GM12874 (cell line): ENCODE results near the gene ARHGEF26.

ENCODE experiments used
- TF ChIP-seq, protein P1 (sequence below): IDR thresholded peaks from 2 replicates; pipeline ENCODE4 v1.5.1; 2011; ENCODE audit warnings: low read depth, mild to moderate bottlenecking, control low read depth, low read length, moderate library complexity; ENCODE audit not compliant: insufficient read depth

The ARHGEF26 gene

GRCh38 chr3:154105218-154105975, 15.8 kb upstream of the ARHGEF26 start:
- TF ChIP-seq, protein P1, sequence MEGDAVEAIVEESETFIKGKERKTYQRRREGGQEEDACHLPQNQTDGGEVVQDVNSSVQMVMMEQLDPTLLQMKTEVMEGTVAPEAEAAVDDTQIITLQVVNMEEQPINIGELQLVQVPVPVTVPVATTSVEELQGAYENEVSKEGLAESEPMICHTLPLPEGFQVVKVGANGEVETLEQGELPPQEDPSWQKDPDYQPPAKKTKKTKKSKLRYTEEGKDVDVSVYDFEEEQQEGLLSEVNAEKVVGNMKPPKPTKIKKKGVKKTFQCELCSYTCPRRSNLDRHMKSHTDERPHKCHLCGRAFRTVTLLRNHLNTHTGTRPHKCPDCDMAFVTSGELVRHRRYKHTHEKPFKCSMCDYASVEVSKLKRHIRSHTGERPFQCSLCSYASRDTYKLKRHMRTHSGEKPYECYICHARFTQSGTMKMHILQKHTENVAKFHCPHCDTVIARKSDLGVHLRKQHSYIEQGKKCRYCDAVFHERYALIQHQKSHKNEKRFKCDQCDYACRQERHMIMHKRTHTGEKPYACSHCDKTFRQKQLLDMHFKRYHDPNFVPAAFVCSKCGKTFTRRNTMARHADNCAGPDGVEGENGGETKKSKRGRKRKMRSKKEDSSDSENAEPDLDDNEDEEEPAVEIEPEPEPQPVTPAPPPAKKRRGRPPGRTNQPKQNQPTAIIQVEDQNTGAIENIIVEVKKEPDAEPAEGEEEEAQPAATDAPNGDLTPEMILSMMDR = no peak

DNA sequence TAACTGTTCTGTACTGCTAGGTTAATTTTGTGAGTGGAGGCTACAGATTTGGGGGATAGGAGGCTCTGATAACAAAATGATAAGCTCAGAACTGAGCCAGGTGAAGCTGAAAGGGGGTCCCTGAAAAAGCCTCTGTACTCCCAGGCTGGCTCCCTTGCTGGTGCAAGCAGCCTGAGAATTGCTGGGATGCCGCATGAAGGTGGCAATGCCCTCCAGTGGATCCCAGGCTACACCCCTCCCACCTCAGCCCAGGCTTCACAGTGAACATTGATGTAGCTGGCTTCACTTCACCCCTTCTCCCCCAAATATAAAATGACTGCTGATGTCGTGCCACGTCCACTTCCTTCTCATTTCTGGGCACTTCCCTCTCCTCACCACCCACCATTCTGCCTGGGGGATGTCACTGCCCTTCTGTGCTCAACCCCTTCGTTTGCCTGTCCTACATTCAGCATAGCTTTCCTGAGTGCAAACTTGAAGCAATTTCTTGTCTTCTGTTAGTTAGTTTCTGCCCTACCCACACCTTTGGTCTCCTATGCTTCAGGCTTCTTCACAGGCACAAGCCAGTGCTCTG, 9.7 kb upstream of the ARHGEF26 start:
- TF ChIP-seq, protein P1 = no peak

- TF ChIP-seq, protein P1 = no peak
Measured at GRCh38 chr3:154112146-154112852, 8.9 kb upstream of the ARHGEF26 start.

DNA sequence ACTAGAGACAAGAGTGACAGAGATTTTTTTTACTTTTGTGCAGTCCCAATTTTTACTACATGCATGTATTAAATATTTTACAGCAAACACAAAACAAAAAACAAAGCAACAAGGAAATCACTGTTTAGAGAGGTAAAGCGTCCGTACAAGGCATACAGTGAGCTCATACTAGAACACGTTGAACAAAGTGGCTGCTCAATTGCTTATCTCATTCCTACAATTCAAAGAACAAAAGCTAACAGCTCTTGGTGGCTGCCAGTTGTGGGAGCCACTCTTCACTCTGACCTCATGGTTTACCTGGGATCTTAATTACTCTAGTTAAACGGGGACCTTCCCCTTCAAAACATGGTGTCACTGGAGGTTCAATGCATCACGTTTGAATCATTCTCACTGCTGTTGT, 7.6 kb upstream of the ARHGEF26 start:
- TF ChIP-seq, protein P1 = no peak

- TF ChIP-seq, protein P1 = no peak
Measured at GRCh38 chr3:154115332-154115731, 5.9 kb upstream of the ARHGEF26 start.

DNA sequence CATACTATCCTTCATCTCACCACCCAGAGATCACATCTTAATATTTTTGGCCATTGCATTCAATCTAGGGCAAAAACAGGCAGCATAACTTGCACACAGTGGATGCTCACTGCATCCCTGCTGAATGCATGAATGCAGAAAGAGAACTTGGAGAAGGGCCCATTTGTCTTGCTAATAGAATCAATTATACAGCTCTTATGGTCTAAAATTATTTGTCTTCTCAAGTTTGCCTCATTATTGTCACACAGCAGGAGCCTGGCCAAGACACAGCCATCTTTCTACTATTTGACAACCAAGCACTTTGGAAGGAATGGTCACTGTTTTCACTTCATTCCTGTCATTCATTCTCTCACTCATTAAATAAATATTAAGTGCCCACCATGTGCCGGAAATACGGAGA, 1.2 kb upstream of the ARHGEF26 start:
- TF ChIP-seq, protein P1 = no peak
